ENCODE results near the gene CSTPP1. TPM values are rescaled to one million over a fixed set of nuclear protein-coding genes. Genes with fewer than 3 reads are reported as not detected.
"Not testable (repeated sequence)": the region's sequence is repeated elsewhere in the genome, so short reads cannot be mapped to it uniquely, and the experiment has no call there.

CSTPP1 gene
- total and polyA plus RNA-seq, 4 donors, result 12.5 to 26.0 (median 20.9) TPM

GRCh38 chr11:47105974-47106373 lies 169.4 kb downstream of the CSTPP1 start:
- no peaks in the 10 kb centered on the region for H3K27me3 ChIP-seq (ENCODE audit: control insufficient read depth in 1 of 2, insufficient read depth in 2 of 2, low read length in 1 of 2)
- H3K4me1 ChIP-seq (ENCODE audit: control insufficient read depth in 1 of 2, insufficient read depth in 2 of 2, low read length in 2 of 2), result no peaks in the 10 kb centered on the region
- 97 to 99% methylated on average over 3 of the region's 3 CpGs for WGBS, 2 donors
- H3K9me3 ChIP-seq (ENCODE audit: control insufficient read depth, low read length), result no peaks in the 10 kb centered on the region
- DNase-seq, result no peak
- H3K36me3 ChIP-seq (ENCODE audit: control insufficient read depth in 1 of 2, insufficient read depth in 2 of 2, low read length in 1 of 2), result no peaks in the 10 kb centered on the region
- H3K4me3 ChIP-seq (ENCODE audit: low read length in 2 of 2), result no peak overlapping the region
- ATAC-seq (ENCODE audit: low FRiP score), result no peak
- intact Hi-C loops (cut with DNase I), result no loop called here
- H3K27ac ChIP-seq (ENCODE audit: low read depth in 1 of 2, low read length in 2 of 2), result no peak overlapping the region

DNA sequence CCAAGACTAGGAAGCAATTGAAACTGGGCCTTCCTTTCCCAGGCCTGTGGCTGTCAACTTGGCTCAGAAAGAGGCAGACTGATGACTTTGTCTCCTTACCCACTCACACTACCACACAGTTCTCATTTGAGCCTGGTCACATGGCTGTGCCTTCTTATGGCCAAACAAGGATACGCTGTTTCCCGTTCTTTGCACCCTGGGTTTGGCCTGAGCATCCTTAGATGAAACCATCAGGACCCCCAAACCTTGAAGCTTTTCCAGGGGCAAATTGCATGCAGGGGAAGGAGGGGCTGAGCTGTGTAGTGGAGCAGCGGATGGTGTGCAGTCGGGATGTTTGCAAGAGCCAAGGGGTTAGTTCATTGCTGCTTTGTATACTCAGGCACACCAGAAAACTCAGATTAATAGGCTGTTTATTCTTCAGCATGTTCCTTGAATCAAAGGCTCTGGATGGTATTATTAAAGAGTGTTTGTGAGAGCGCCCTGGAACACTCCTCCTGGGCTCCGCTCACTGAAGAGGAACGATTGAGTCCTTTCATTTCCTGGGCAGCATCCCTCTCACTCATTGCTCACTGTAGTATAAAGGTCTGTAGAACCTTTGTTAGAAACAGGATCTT lies 170.3 kb downstream of the CSTPP1 start:
- Histone ChIP-seq H3K4me1 (ENCODE audit: control insufficient read depth in 1 of 2, insufficient read depth in 2 of 2, low read length in 2 of 2) (no peaks in the 10 kb centered on the region), H3K27me3 (ENCODE audit: control insufficient read depth in 1 of 2, insufficient read depth in 2 of 2, low read length in 1 of 2) (no peaks in the 10 kb centered on the region), H3K4me3 (ENCODE audit: low read length in 2 of 2) (no peak overlapping the region), H3K27ac (ENCODE audit: low read depth in 1 of 2, low read length in 2 of 2) (no peak overlapping the region), H3K36me3 (ENCODE audit: control insufficient read depth in 1 of 2, insufficient read depth in 2 of 2, low read length in 1 of 2) (no peaks in the 10 kb centered on the region), H3K9me3 (ENCODE audit: control insufficient read depth, low read length) (no peaks in the 10 kb centered on the region)
- DNase-seq (no peak), ATAC-seq (ENCODE audit: low FRiP score) (no peak)
- 83 to 90% methylated on average over 7 of the region's 7 CpGs for WGBS, 2 donors
- intact Hi-C loops (cut with DNase I), result no loop called here

- WGBS, 2 donors, result 88 to 89% methylated on average over 6 of the region's 6 CpGs
- intact Hi-C loops (cut with DNase I), result no loop called here
- Histone ChIP-seq H3K4me1 (ENCODE audit: control insufficient read depth in 1 of 2, insufficient read depth in 2 of 2, low read length in 2 of 2) (no peaks in the 10 kb centered on the region), H3K27ac (ENCODE audit: low read depth in 1 of 2, low read length in 2 of 2) (no peak overlapping the region), H3K4me3 (ENCODE audit: low read length in 2 of 2) (no peak overlapping the region), H3K27me3 (ENCODE audit: control insufficient read depth in 1 of 2, insufficient read depth in 2 of 2, low read length in 1 of 2) (no peaks in the 10 kb centered on the region), H3K36me3 (ENCODE audit: control insufficient read depth in 1 of 2, insufficient read depth in 2 of 2, low read length in 1 of 2) (no peaks in the 10 kb centered on the region), H3K9me3 (ENCODE audit: control insufficient read depth, low read length) (no peaks in the 10 kb centered on the region)
- ATAC-seq (ENCODE audit: low FRiP score) (no peak), DNase-seq (no peak)
Measured at GRCh38 chr11:47107744-47108143, 171.2 kb downstream of the CSTPP1 start.

DNA sequence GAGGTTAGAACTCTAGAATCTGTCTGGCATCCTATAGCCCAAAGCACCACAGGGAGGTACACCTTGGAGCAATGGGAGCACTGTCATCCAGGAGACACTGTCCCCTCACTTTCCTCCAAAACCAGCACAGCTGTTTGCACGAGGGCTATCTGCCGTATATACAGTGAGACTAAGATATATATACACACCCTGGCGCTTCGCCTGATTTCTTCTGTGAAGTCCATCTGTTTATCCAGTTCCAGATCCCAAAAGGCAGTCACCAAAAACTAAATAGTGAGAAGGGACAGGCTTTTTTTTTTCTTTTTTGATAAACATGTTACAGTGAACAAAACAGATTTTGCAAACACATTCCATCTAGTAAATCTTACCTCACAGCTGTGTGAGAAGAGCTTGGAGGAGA lies 171.7 kb downstream of the CSTPP1 start:
- 85 to 86% methylated on average over 4 of the region's 4 CpGs for WGBS, 2 donors
- Histone ChIP-seq H3K27me3 (ENCODE audit: control insufficient read depth in 1 of 2, insufficient read depth in 2 of 2, low read length in 1 of 2) (no peaks in the 10 kb centered on the region), H3K4me1 (ENCODE audit: control insufficient read depth in 1 of 2, insufficient read depth in 2 of 2, low read length in 2 of 2) (no peaks in the 10 kb centered on the region), H3K36me3 (ENCODE audit: control insufficient read depth in 1 of 2, insufficient read depth in 2 of 2, low read length in 1 of 2) (no peaks in the 10 kb centered on the region), H3K27ac (ENCODE audit: low read depth in 1 of 2, low read length in 2 of 2) (no peak overlapping the region), H3K9me3 (ENCODE audit: control insufficient read depth, low read length) (no peaks in the 10 kb centered on the region), H3K4me3 (ENCODE audit: low read length in 2 of 2) (no peak overlapping the region)
- ATAC-seq (ENCODE audit: low FRiP score), result no peak
- DNase-seq, result no peak
- intact Hi-C loops (cut with DNase I), result no loop called here

DNA sequence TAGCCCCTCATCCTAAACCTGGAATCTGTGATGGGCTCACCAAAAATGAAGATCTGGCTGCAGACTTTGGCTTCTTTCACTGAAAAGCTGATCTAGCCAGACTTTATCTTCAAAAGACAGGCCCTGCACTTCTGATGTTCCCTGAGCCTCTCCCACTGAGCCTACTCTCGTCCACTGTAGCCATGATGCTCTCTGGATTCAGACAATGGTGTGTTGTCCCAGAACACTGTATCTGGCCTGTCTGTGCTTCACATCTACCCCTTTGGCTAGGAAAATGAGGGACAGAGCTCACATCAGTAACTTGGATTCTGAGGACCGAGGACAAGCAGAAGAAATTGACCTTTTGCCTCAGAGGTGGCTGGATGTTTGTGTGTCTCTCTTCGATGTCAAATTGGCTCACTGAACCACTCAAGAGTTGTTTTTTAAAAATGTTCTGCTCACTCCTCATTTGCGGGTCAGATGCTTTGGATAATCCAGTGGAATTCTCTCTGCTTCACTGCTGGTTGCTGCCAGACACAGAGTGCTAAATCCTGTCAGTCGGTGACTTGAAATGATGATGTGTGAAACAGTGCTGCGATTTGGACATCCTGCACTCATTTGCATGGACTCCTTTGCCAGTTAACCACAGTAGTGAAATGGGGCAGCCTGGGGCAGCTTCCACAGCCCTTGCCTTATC lies 172.6 kb downstream of the CSTPP1 start:
- ATAC-seq (ENCODE audit: low FRiP score), result no peak
- Histone ChIP-seq H3K36me3 (ENCODE audit: control insufficient read depth in 1 of 2, insufficient read depth in 2 of 2, low read length in 1 of 2) (no peaks in the 10 kb centered on the region), H3K4me1 (ENCODE audit: control insufficient read depth in 1 of 2, insufficient read depth in 2 of 2, low read length in 2 of 2) (no peaks in the 10 kb centered on the region), H3K9me3 (ENCODE audit: control insufficient read depth, low read length) (no peaks in the 10 kb centered on the region), H3K4me3 (ENCODE audit: low read length in 2 of 2) (no peak overlapping the region), H3K27me3 (ENCODE audit: control insufficient read depth in 1 of 2, insufficient read depth in 2 of 2, low read length in 1 of 2) (no peaks in the 10 kb centered on the region), H3K27ac (ENCODE audit: low read depth in 1 of 2, low read length in 2 of 2) (no peak overlapping the region)
- 72 to 77% methylated on average over 6 of the region's 6 CpGs for WGBS, 2 donors
- intact Hi-C loops (cut with DNase I), result no loop called here
- DNase-seq, result no peak

DNA sequence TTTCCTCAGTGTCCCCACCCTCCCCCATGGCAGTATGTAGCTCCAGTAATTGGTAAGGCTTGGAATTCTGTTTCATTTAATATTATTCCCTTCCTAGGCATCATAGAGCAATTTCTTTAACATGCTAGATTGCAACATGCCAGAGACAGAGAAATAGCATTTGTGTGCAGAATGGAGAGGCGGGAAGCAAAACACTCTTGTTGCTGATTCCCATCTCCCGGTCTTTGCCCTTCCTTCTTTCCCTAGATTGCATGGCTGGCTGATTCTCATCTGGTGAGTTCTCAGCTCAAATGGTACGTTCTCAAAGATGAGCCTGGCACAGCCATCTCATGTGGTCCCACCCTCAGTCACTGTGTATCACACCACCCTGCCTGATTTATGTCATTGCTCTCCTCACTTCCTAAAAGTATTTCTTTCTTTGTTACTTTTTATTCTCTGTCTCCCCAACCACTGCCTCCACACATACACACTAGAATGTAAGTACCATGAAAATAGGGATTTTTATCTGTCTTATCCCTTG lies 173.2 kb downstream of the CSTPP1 start:
- Histone ChIP-seq H3K4me1 (ENCODE audit: control insufficient read depth in 1 of 2, insufficient read depth in 2 of 2, low read length in 2 of 2) (no peaks in the 10 kb centered on the region), H3K27me3 (ENCODE audit: control insufficient read depth in 1 of 2, insufficient read depth in 2 of 2, low read length in 1 of 2) (no peaks in the 10 kb centered on the region), H3K4me3 (ENCODE audit: low read length in 2 of 2) (no peak overlapping the region), H3K27ac (ENCODE audit: low read depth in 1 of 2, low read length in 2 of 2) (no peak overlapping the region), H3K9me3 (ENCODE audit: control insufficient read depth, low read length) (no peaks in the 10 kb centered on the region), H3K36me3 (ENCODE audit: control insufficient read depth in 1 of 2, insufficient read depth in 2 of 2, low read length in 1 of 2) (no peaks in the 10 kb centered on the region)
- ATAC-seq (ENCODE audit: low FRiP score) (no peak), DNase-seq (no peak)
- intact Hi-C loops (cut with DNase I), result no loop called here
- 82 to 86% methylated on average over 3 of the region's 3 CpGs for WGBS, 2 donors

- H3K36me3 ChIP-seq (ENCODE audit: control insufficient read depth in 1 of 2, insufficient read depth in 2 of 2, low read length in 1 of 2), result no peaks in the 10 kb centered on the region
- WGBS, 2 donors, result 95 to 96% methylated on average over 8 of the region's 8 CpGs
- no peak for ATAC-seq (ENCODE audit: low FRiP score)
Measured at GRCh38 chr11:47111318-47111804, 174.8 kb downstream of the CSTPP1 start.

DNA sequence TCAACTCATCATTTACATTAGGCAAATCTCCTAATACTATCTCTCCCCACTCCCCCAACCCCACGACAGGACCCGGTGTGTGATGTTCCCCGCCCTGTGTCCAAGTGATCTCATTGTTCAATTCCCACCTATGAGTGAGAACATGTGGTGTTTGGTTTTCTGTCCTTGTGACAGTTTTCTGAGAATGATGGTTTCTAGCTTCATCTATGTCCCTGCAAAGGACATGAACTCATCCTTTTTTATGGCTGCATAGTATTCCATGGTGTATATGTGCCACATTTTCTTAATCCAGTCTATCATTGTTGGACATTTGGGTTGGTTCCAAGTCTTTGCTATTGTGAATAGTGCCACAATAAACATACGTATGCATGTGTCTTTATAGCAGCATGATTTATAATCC lies 176.4 kb downstream of the CSTPP1 start:
- not testable (repeated sequence) for H3K27me3 ChIP-seq (ENCODE audit: control insufficient read depth in 1 of 2, insufficient read depth in 2 of 2, low read length in 1 of 2)
- WGBS, 2 donors, result 95 to 98% methylated on average over 3 to 4 of the region's 4 CpGs

More at GRCh38 chr11:47111318-47111804, 174.8 kb downstream of the CSTPP1 start:
- Histone ChIP-seq H3K4me1 (ENCODE audit: control insufficient read depth in 1 of 2, insufficient read depth in 2 of 2, low read length in 2 of 2) (no peaks in the 10 kb centered on the region), H3K27ac (ENCODE audit: low read depth in 1 of 2, low read length in 2 of 2) (no peak overlapping the region), H3K4me3 (ENCODE audit: low read length in 2 of 2) (no peak overlapping the region), H3K9me3 (ENCODE audit: control insufficient read depth, low read length) (no peaks in the 10 kb centered on the region), H3K27me3 (ENCODE audit: control insufficient read depth in 1 of 2, insufficient read depth in 2 of 2, low read length in 1 of 2) (no peaks in the 10 kb centered on the region)
- intact Hi-C loops (cut with DNase I), result no loop called here
- DNase-seq, result no peak

More for the DNA sequence above, 176.4 kb downstream of the CSTPP1 start:
- ATAC-seq (ENCODE audit: low FRiP score); DNase-seq; H3K36me3 ChIP-seq (ENCODE audit: control insufficient read depth in 1 of 2, insufficient read depth in 2 of 2, low read length in 1 of 2); H3K4me3 ChIP-seq (ENCODE audit: low read length in 2 of 2); H3K27ac ChIP-seq (ENCODE audit: low read depth in 1 of 2, low read length in 2 of 2); H3K9me3 ChIP-seq (ENCODE audit: control insufficient read depth, low read length); H3K4me1 ChIP-seq (ENCODE audit: control insufficient read depth in 1 of 2, insufficient read depth in 2 of 2, low read length in 2 of 2); intact Hi-C loops (cut with DNase I): not testable (repeated sequence)

Data from aorta (tissue), 5 donors.